Keratinocyte (primary cell): ENCODE data around the gene THSD7B.

ENCODE experiments used
- EZH2 ChIP-seq: IDR thresholded peaks from one replicate; pipeline ENCODE4 v1.6.1; 2012; ENCODE audit warnings: inconsistent platforms, mild to moderate bottlenecking, low read length, moderate library complexity
- TF ChIP-seq, protein P1 (sequence below), 3 experiments: IDR thresholded peaks in 1 of 3; conservative IDR thresholded peaks in 1 of 3; optimal IDR thresholded peaks in 1 of 3; 2 replicates in 2 of 3; 3 replicates in 1 of 3; pipeline versions ENCODE3 to v1.5.1; 2011; ENCODE audit warnings: low read length in 3 of 3, mild to moderate bottlenecking in 3 of 3, moderate library complexity in 2 of 3, control low read depth in 1 of 3, inconsistent platforms in 1 of 3; ENCODE audit not compliant: insufficient read depth in 2 of 3; ENCODE audit errors: extremely low read depth in 1 of 3

DNA sequence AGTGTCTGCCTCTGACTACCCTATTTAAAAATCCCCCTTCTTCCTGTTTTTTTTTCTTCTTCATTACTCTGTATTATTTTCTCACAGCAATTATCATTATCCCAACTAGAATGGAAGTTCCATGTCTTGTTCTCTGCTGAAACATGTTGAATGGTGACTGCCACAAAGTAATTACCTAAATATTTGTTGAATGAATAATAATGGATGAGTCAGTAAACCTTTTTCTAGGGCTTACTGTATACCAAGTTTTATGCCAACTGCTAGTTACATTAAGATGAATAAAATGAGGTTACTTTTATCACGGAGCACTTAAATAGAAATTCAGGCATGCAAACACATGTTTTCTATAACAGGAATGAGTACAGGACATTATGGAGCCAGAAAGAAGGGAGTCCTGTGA lies 490.6 kb downstream of the THSD7B start:
- TF ChIP-seq, protein P1, sequence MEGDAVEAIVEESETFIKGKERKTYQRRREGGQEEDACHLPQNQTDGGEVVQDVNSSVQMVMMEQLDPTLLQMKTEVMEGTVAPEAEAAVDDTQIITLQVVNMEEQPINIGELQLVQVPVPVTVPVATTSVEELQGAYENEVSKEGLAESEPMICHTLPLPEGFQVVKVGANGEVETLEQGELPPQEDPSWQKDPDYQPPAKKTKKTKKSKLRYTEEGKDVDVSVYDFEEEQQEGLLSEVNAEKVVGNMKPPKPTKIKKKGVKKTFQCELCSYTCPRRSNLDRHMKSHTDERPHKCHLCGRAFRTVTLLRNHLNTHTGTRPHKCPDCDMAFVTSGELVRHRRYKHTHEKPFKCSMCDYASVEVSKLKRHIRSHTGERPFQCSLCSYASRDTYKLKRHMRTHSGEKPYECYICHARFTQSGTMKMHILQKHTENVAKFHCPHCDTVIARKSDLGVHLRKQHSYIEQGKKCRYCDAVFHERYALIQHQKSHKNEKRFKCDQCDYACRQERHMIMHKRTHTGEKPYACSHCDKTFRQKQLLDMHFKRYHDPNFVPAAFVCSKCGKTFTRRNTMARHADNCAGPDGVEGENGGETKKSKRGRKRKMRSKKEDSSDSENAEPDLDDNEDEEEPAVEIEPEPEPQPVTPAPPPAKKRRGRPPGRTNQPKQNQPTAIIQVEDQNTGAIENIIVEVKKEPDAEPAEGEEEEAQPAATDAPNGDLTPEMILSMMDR (optimal IDR thresholded peaks at IDR 0.05 in 1 of 3, IDR thresholded peaks at IDR 0.05 in 1 of 3, conservative IDR thresholded peaks at IDR 0.05 in 1 of 3; ENCODE audit: extremely low read depth in 1 of 3, insufficient read depth in 2 of 3, low read length in 3 of 3), result no peak
- no peak for TF ChIP-seq EZH2
